Measurements from ENCODE around the gene C19orf25. TPM values are rescaled to one million over a fixed set of nuclear protein-coding genes. Genes with fewer than 3 reads are reported as not detected.

The C19orf25 gene
- total and polyA plus RNA-seq, 2 donors (not counting 1 experiment from before 2014, with no cell fraction given), result 11.2 to 24.8 TPM

DNA sequence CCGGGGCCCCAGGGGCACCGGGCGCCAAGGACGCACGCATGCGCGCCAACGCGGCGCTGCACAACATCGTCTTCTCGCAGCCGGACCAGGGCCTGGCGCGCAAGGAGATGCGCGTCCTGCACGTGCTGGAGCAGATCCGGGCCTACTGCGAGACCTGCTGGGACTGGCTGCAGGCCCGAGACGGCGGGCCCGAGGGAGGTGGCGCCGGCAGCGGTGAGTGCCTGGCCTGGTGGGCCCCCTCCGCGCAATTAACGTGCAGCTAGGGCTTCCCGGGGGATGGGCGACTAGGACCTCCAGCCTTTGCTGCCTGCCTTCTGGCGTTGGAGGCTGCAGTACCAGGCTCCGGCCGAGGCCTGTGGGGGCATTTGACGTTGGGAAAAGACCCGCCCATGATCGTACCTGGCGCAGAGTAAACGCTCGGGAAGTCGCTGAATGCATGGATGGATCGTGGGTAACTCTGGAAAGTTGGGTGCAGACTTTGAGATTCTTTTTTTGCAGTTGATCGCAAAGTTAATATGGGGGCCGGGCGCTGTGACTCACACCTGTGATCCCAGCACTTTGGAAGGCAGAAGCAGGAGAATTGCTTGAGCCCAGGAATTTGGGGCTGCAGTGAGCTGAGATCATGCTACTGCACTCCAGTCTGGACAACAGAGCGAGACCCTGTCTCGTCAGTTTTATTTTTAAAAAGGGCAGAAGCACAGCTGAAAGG lies 21.8 kb downstream of the C19orf25 start:
- no peak overlapping the region for H2AFZ ChIP-seq (ENCODE audit: low read length)
- TF ChIP-seq, protein P1, sequence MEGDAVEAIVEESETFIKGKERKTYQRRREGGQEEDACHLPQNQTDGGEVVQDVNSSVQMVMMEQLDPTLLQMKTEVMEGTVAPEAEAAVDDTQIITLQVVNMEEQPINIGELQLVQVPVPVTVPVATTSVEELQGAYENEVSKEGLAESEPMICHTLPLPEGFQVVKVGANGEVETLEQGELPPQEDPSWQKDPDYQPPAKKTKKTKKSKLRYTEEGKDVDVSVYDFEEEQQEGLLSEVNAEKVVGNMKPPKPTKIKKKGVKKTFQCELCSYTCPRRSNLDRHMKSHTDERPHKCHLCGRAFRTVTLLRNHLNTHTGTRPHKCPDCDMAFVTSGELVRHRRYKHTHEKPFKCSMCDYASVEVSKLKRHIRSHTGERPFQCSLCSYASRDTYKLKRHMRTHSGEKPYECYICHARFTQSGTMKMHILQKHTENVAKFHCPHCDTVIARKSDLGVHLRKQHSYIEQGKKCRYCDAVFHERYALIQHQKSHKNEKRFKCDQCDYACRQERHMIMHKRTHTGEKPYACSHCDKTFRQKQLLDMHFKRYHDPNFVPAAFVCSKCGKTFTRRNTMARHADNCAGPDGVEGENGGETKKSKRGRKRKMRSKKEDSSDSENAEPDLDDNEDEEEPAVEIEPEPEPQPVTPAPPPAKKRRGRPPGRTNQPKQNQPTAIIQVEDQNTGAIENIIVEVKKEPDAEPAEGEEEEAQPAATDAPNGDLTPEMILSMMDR (conservative IDR thresholded peaks at IDR 0.05 in 1 of 2, IDR thresholded peaks at IDR 0.05 in 1 of 2; ENCODE audit: low read depth in 1 of 2, low read length in 2 of 2), result no peak
- TF ChIP-seq EZH2 (IDR thresholded peaks at IDR 0.05; ENCODE audit: low read length, missing control alignments), result peak; percentile 52
- H3K9me3 ChIP-seq (ENCODE audit: control insufficient read depth, insufficient read depth, low read depth, low read length), result no peaks in the 10 kb centered on the region
- no peak overlapping the region for H3K27ac ChIP-seq (ENCODE audit: insufficient read depth, low read length)
- no peaks in the 10 kb centered on the region for H3K36me3 ChIP-seq (ENCODE audit: control insufficient read depth, insufficient read depth, low read length)
- DNase-seq (ENCODE audit: low read depth in 2 of 2), result no peak
- peaks cover 30% of the 10 kb centered on the region for H3K27me3 ChIP-seq (ENCODE audit: control insufficient read depth, insufficient read depth, low read length)
- no peaks in the 10 kb centered on the region for H4K20me1 ChIP-seq (ENCODE audit: control insufficient read depth, extremely low read depth, insufficient read depth, low read length)
- H3K4me3 ChIP-seq (replicated peaks in 1 of 4; ENCODE audit: control extremely low read depth in 1 of 4, insufficient read depth in 1 of 4, low read depth in 3 of 4, low read length in 4 of 4), result no peak overlapping the region
- H3K4me2 ChIP-seq (ENCODE audit: extremely low read depth, insufficient read depth, low read length), result no peak overlapping the region
- no peaks in the 10 kb centered on the region for H3K79me2 ChIP-seq (ENCODE audit: control insufficient read depth, insufficient read depth, low read length)
- peaks cover 3% of the 10 kb centered on the region for H3K4me1 ChIP-seq (ENCODE audit: control insufficient read depth, extremely low read depth, insufficient read depth, low read length)
- H3K9ac ChIP-seq (ENCODE audit: insufficient read depth, low read length), result no peak overlapping the region

DNA sequence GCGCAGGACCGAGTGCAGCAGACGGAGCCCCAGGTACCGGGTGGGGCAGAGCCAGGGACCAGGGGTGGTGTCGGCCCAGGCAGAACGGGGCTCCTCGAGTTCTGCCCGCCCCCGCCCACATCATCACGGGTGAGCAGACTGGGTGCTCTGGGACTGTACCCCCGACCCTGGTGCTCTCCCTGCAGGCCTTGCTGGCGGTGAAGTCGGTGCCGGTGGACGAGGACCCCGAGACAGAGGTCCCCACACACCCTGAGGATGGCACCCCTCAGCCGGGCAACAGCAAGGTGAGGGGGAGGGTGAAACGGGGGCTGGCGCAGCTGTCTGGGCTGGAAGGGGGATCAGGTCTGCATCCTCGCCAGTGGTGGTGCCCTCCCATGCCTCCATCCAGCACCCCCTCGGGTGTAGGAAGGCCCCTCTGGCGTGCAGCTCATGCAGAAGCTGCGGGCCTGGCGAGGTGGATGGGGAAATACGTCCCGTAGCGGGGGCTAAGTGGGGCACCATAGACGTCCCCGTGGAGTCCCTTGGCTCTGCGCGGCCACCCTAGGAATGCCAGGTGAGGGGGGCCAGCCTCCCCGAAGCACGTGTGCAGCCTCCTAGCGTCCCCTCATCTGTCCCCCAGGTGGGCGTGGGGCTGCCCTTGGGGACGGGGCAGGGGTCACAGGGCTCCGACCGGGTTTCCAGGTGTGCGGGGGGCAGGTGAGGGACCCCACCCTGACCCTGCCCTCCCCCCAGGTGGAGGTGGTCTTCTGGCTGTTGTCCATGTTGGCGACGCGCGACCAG lies 22.7 kb downstream of the C19orf25 start:
- H3K27ac ChIP-seq (ENCODE audit: insufficient read depth, low read length), result no peak overlapping the region
- H3K9me3 ChIP-seq (ENCODE audit: control insufficient read depth, insufficient read depth, low read depth, low read length), result no peaks in the 10 kb centered on the region
- no peak overlapping the region for H2AFZ ChIP-seq (ENCODE audit: low read length)
- H3K4me1 ChIP-seq (ENCODE audit: control insufficient read depth, extremely low read depth, insufficient read depth, low read length), result peaks cover 3% of the 10 kb centered on the region
- peak; percentile 56 for TF ChIP-seq EZH2 (IDR thresholded peaks at IDR 0.05; ENCODE audit: low read length, missing control alignments)
- TF ChIP-seq, protein P1 (conservative IDR thresholded peaks at IDR 0.05 in 1 of 2, IDR thresholded peaks at IDR 0.05 in 1 of 2; ENCODE audit: low read depth in 1 of 2, low read length in 2 of 2), result no peak
- no peak overlapping the region for H3K9ac ChIP-seq (ENCODE audit: insufficient read depth, low read length)
- H4K20me1 ChIP-seq (ENCODE audit: control insufficient read depth, extremely low read depth, insufficient read depth, low read length), result no peaks in the 10 kb centered on the region
- H3K27me3 ChIP-seq (ENCODE audit: control insufficient read depth, insufficient read depth, low read length), result peaks cover 38% of the 10 kb centered on the region
- no peak overlapping the region for H3K4me3 ChIP-seq (replicated peaks in 1 of 4; ENCODE audit: control extremely low read depth in 1 of 4, insufficient read depth in 1 of 4, low read depth in 3 of 4, low read length in 4 of 4)
- no peaks in the 10 kb centered on the region for H3K36me3 ChIP-seq (ENCODE audit: control insufficient read depth, insufficient read depth, low read length)
- no peak for DNase-seq (ENCODE audit: low read depth in 2 of 2)
- no peak overlapping the region for H3K4me2 ChIP-seq (ENCODE audit: extremely low read depth, insufficient read depth, low read length)
- H3K79me2 ChIP-seq (ENCODE audit: control insufficient read depth, insufficient read depth, low read length), result no peaks in the 10 kb centered on the region

DNA sequence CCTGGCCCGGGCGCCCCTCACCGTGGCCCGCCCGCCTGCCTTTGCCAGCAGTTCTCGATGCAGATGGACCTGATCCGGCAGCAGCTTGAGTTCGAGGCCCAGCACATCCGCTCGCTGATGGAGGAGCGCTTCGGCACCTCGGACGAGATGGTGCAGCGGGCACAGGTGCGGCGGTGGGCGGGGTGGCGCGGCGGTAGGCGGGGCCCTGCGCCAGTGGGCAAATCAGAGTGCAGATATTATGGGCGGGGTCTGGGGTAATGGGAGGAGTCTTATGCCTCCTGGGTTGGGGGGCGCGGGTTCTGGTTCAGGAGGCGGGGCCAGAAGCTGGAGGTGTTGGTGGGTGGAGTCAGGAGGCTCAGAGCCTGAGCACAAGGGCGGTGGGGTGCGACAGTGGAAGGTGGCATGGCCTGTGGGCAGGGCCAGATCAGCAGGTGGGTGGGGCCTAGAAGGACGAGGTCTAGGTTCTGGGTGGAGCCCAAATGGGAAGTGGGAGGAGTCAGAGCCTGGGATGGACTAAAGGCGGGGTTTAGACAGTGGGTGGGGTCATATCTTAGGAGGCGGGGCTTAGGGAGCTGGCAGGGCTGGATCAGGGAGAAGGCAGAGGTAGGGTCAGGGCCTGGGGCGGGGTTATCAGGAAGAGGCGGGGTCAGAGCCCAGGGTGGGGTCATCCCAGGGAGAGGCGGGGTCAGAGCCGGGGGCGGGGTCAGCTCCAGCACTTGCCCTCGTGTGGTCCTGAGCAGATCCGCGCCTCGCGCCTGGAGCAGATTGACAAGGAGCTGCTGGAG lies 23.5 kb downstream of the C19orf25 start:
- H3K9ac ChIP-seq (ENCODE audit: insufficient read depth, low read length), result no peak overlapping the region
- peaks cover 3% of the 10 kb centered on the region for H3K4me1 ChIP-seq (ENCODE audit: control insufficient read depth, extremely low read depth, insufficient read depth, low read length)
- H3K36me3 ChIP-seq (ENCODE audit: control insufficient read depth, insufficient read depth, low read length), result no peaks in the 10 kb centered on the region
- peaks cover 46% of the 10 kb centered on the region for H3K27me3 ChIP-seq (ENCODE audit: control insufficient read depth, insufficient read depth, low read length)
- no peaks in the 10 kb centered on the region for H4K20me1 ChIP-seq (ENCODE audit: control insufficient read depth, extremely low read depth, insufficient read depth, low read length)
- TF ChIP-seq, protein P1 (conservative IDR thresholded peaks at IDR 0.05 in 1 of 2, IDR thresholded peaks at IDR 0.05 in 1 of 2; ENCODE audit: low read depth in 1 of 2, low read length in 2 of 2), result no peak
- no peak for TF ChIP-seq EZH2 (IDR thresholded peaks at IDR 0.05; ENCODE audit: low read length, missing control alignments)
- H3K27ac ChIP-seq (ENCODE audit: insufficient read depth, low read length), result no peak overlapping the region
- H3K9me3 ChIP-seq (ENCODE audit: control insufficient read depth, insufficient read depth, low read depth, low read length), result no peaks in the 10 kb centered on the region
- H3K4me2 ChIP-seq (ENCODE audit: extremely low read depth, insufficient read depth, low read length), result no peak overlapping the region
- no peak overlapping the region for H2AFZ ChIP-seq (ENCODE audit: low read length)
- peak in 1 of 2 donors; percentile 55 for DNase-seq (ENCODE audit: low read depth in 2 of 2)
- H3K79me2 ChIP-seq (ENCODE audit: control insufficient read depth, insufficient read depth, low read length), result no peaks in the 10 kb centered on the region
- no peak overlapping the region for H3K4me3 ChIP-seq (replicated peaks in 1 of 4; ENCODE audit: control extremely low read depth in 1 of 4, insufficient read depth in 1 of 4, low read depth in 3 of 4, low read length in 4 of 4)
